Measurements from ENCODE around the gene RBM4. TPM values are rescaled to one million over a fixed set of nuclear protein-coding genes. Genes with fewer than 3 reads are reported as not detected.

Gene RBM4
- total and polyA plus RNA-seq, 9 of the 15 experiments (the other 6 are each of a cell fraction or from before 2014, with no cell fraction given) = 81.6 to 233 (median 122) TPM

- TF ChIP-seq YY1 (IDR thresholded peaks at IDR 0.05; ENCODE audit: borderline replicate concordance in 1 of 3, control insufficient read depth in 1 of 3, extremely low read depth in 1 of 3, insufficient read depth in 3 of 3, insufficient read length in 1 of 3, insufficient replicate concordance in 2 of 3, low read depth in 1 of 3, low read length in 2 of 3) (peak; percentile 81 to 95 (median 95)), KAT2B (IDR thresholded peaks at IDR 0.05; ENCODE audit: low read depth, low read length) (no peak), FOXJ2 (tag; IDR thresholded peaks at IDR 0.05) (0 out of 2 replicates have a peak, but pooled peaks have one; percentile 63), MAX (CRISPR knock-in tag; IDR thresholded peaks at IDR 0.05) (peak; percentile 89), NCOR1 (IDR thresholded peaks at IDR 0.05) (0 out of 2 replicates have a peak, but pooled peaks have one; percentile 14), DMBX1 (CRISPR knock-in tag; IDR thresholded peaks at IDR 0.05; ENCODE audit: borderline replicate concordance) (peak; percentile 15; the same call in 1 of the 2 replicates), RBBP5 (IDR thresholded peaks at IDR 0.05; ENCODE audit: borderline replicate concordance, insufficient read depth, low read length, poor library complexity, severe bottlenecking) (peak; percentile 61), RAD21 (CRISPR knock-in tag; conservative IDR thresholded peaks at IDR 0.05 in 1 of 2, IDR thresholded peaks at IDR 0.05 in 1 of 2) (no peak), FOXP1 (CRISPR knock-in tag; IDR thresholded peaks at IDR 0.05) (peak; percentile 82), TBL1XR1 (IDR thresholded peaks at IDR 0.05; ENCODE audit: low read length in 2 of 2) (0 out of 4 replicates have a peak, but pooled peaks of 1 of the 2 experiments have one; percentile 10), CTCF (IDR thresholded peaks at IDR 0.05 in 2 of 3, conservative IDR thresholded peaks at IDR 0.05 in 1 of 3; ENCODE audit: insufficient read depth in 2 of 3, low read depth in 1 of 3, low read length in 3 of 3) (0 out of 6 replicates have a peak, but pooled peaks of 1 of the 3 experiments have one; percentile 0), STAT5A (IDR thresholded peaks at IDR 0.05; ENCODE audit: borderline replicate concordance, low read length) (no peak), ZBTB7A (IDR thresholded peaks at IDR 0.05; ENCODE audit: borderline replicate concordance, control insufficient read depth, low read depth, low read length) (peak; percentile 91)
- TF ChIP-seq, protein P1, sequence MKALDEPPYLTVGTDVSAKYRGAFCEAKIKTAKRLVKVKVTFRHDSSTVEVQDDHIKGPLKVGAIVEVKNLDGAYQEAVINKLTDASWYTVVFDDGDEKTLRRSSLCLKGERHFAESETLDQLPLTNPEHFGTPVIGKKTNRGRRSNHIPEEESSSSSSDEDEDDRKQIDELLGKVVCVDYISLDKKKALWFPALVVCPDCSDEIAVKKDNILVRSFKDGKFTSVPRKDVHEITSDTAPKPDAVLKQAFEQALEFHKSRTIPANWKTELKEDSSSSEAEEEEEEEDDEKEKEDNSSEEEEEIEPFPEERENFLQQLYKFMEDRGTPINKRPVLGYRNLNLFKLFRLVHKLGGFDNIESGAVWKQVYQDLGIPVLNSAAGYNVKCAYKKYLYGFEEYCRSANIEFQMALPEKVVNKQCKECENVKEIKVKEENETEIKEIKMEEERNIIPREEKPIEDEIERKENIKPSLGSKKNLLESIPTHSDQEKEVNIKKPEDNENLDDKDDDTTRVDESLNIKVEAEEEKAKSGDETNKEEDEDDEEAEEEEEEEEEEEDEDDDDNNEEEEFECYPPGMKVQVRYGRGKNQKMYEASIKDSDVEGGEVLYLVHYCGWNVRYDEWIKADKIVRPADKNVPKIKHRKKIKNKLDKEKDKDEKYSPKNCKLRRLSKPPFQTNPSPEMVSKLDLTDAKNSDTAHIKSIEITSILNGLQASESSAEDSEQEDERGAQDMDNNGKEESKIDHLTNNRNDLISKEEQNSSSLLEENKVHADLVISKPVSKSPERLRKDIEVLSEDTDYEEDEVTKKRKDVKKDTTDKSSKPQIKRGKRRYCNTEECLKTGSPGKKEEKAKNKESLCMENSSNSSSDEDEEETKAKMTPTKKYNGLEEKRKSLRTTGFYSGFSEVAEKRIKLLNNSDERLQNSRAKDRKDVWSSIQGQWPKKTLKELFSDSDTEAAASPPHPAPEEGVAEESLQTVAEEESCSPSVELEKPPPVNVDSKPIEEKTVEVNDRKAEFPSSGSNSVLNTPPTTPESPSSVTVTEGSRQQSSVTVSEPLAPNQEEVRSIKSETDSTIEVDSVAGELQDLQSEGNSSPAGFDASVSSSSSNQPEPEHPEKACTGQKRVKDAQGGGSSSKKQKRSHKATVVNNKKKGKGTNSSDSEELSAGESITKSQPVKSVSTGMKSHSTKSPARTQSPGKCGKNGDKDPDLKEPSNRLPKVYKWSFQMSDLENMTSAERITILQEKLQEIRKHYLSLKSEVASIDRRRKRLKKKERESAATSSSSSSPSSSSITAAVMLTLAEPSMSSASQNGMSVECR (CRISPR knock-in tag; IDR thresholded peaks at IDR 0.05) = peak; percentile 85
- TF ChIP-seq, protein P2, sequence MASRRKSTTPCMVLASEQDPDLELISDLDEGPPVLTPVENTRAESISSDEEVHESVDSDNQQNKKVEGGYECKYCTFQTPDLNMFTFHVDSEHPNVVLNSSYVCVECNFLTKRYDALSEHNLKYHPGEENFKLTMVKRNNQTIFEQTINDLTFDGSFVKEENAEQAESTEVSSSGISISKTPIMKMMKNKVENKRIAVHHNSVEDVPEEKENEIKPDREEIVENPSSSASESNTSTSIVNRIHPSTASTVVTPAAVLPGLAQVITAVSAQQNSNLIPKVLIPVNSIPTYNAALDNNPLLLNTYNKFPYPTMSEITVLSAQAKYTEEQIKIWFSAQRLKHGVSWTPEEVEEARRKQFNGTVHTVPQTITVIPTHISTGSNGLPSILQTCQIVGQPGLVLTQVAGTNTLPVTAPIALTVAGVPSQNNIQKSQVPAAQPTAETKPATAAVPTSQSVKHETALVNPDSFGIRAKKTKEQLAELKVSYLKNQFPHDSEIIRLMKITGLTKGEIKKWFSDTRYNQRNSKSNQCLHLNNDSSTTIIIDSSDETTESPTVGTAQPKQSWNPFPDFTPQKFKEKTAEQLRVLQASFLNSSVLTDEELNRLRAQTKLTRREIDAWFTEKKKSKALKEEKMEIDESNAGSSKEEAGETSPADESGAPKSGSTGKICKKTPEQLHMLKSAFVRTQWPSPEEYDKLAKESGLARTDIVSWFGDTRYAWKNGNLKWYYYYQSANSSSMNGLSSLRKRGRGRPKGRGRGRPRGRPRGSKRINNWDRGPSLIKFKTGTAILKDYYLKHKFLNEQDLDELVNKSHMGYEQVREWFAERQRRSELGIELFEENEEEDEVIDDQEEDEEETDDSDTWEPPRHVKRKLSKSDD (conservative IDR thresholded peaks at IDR 0.05; ENCODE audit: low read length) = peak; percentile 54; the same call in 1 of the 2 replicates
These were observed 39.3 kb downstream of the RBM4 start, which contains the start of gene RBM4B (continued) for GRCh38 chr11:66677599-66678375.
